ENCODE measurements around the gene PCDHGB1.

- TF ChIP-seq, protein P1, sequence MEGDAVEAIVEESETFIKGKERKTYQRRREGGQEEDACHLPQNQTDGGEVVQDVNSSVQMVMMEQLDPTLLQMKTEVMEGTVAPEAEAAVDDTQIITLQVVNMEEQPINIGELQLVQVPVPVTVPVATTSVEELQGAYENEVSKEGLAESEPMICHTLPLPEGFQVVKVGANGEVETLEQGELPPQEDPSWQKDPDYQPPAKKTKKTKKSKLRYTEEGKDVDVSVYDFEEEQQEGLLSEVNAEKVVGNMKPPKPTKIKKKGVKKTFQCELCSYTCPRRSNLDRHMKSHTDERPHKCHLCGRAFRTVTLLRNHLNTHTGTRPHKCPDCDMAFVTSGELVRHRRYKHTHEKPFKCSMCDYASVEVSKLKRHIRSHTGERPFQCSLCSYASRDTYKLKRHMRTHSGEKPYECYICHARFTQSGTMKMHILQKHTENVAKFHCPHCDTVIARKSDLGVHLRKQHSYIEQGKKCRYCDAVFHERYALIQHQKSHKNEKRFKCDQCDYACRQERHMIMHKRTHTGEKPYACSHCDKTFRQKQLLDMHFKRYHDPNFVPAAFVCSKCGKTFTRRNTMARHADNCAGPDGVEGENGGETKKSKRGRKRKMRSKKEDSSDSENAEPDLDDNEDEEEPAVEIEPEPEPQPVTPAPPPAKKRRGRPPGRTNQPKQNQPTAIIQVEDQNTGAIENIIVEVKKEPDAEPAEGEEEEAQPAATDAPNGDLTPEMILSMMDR (IDR thresholded peaks at IDR 0.05; ENCODE audit: low read length): no peak
- TF ChIP-seq EZH2 (IDR thresholded peaks at IDR 0.05; ENCODE audit: borderline replicate concordance, low read length): no peak
Observed at GRCh38 chr5:141399555-141400258, 49.8 kb downstream of the PCDHGB1 start.

All from OCI-LY1 (cell line).